ENCODE data around the gene SGCD.

- TF ChIP-seq, protein P1, sequence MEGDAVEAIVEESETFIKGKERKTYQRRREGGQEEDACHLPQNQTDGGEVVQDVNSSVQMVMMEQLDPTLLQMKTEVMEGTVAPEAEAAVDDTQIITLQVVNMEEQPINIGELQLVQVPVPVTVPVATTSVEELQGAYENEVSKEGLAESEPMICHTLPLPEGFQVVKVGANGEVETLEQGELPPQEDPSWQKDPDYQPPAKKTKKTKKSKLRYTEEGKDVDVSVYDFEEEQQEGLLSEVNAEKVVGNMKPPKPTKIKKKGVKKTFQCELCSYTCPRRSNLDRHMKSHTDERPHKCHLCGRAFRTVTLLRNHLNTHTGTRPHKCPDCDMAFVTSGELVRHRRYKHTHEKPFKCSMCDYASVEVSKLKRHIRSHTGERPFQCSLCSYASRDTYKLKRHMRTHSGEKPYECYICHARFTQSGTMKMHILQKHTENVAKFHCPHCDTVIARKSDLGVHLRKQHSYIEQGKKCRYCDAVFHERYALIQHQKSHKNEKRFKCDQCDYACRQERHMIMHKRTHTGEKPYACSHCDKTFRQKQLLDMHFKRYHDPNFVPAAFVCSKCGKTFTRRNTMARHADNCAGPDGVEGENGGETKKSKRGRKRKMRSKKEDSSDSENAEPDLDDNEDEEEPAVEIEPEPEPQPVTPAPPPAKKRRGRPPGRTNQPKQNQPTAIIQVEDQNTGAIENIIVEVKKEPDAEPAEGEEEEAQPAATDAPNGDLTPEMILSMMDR (IDR thresholded peaks at IDR 0.05) = no peak
- TF ChIP-seq POLR2AphosphoS5 (IDR thresholded peaks at IDR 0.05) = no peak
Measured at GRCh38 chr5:156385416-156385815, 58.5 kb downstream of the SGCD start.
